Keratinocyte (primary cell): ENCODE data around the gene C8B.

Experiments used
- CTCF ChIP-seq, 3 experiments: IDR thresholded peaks in 1 of 3; conservative IDR thresholded peaks in 1 of 3; optimal IDR thresholded peaks in 1 of 3; 2 replicates in 2 of 3; 3 replicates in 1 of 3; pipeline versions ENCODE3 to v1.5.1; 2011; ENCODE audit warnings: low read length in 3 of 3, mild to moderate bottlenecking in 3 of 3, moderate library complexity in 2 of 3, control low read depth in 1 of 3, inconsistent platforms in 1 of 3; ENCODE audit not compliant: insufficient read depth in 2 of 3; ENCODE audit errors: extremely low read depth in 1 of 3
- EZH2 ChIP-seq: IDR thresholded peaks from one replicate; pipeline ENCODE4 v1.6.1; 2012; ENCODE audit warnings: inconsistent platforms, mild to moderate bottlenecking, low read length, moderate library complexity

GRCh38 chr1:56975446-56975845, 9.6 kb upstream of the C8B start:
- TF ChIP-seq CTCF (optimal IDR thresholded peaks at IDR 0.05 in 1 of 3, IDR thresholded peaks at IDR 0.05 in 1 of 3, conservative IDR thresholded peaks at IDR 0.05 in 1 of 3; ENCODE audit: extremely low read depth in 1 of 3, insufficient read depth in 2 of 3, low read length in 3 of 3) (no peak), EZH2 (no peak)
